GM18502 (cell line): ENCODE data around the gene FAM72D.
"Not testable (repeated sequence)": the region's sequence is repeated elsewhere in the genome, so short reads cannot be mapped to it uniquely, and the experiment has no call there.

Experiments used
- ATAC-seq: cut with Tn5 transposase; IDR thresholded peaks from one replicate; pipeline ENCODE4 v1.9.1; 2021; ENCODE audit warnings: mild to moderate bottlenecking; ENCODE audit not compliant: unreplicated experiment, poor library complexity

FAM72D gene

DNA sequence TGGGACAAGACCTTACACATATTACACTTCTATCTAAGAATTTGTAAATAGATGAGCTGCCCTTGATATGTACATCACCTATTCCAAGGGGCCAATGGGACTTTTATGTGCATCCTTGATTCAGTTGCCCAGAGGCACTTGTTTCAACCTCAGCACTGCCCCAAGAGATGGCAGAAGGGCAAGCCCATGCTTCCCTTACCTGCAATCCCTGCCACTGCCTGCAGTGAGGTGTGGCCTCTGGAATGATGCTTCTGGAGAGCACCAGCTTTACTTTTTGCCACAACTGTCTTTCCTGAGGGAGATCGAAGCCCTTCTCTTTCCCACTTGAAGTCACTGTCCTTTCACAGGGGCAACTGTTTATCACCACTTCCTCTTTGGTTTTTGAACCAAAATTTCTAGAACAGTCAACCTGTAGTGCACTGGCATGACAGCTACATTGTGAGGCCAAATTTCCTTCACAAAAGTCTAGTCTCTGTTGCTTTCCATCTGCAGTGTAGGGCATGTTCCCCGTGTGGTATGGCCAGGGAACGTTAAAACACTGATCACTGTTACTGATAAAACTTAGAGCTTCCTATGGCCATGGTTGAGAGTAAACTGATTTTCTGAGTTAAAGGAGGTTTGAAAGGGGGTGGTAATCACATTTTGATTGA, 48.6 kb downstream of the FAM72D start:
- not testable (repeated sequence) for ATAC-seq

DNA sequence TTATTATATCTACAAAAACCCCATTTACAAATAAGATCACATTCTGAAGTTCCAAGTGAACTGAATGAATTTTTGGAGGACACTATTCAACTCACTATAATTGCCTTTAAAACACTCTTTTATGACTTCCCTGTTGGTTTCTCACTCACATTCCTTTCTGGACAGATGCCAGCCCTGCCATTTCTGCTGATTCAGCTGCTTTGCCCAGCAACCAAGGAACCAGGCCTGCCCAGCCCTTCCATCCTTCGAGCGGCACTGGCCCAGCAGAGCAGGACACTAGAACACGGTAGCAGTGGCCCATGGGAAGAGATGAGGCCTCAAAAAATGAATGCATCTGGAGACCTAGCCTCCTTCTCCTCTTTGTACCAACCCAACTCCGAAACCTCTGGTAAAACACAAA, 50.5 kb downstream of the FAM72D start:
- not testable (repeated sequence) for ATAC-seq

DNA sequence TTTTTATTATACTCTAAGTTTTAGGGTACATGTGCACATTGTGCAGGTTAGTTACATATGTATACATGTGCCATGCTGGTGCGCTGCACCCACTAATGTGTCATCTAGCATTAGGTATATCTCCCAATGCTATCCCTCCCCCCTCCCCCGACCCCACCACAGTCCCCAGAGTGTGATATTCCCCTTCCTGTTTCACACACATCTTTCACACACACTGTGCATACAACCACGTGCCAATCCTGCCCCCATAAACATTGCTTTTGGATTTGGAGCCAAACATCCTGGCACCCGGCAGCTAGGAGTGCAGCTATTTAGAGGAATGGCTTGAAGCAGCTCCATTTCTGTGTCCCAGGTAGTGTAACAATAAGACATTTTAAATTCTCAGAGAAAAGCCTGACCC, 51.4 kb downstream of the FAM72D start:
- ATAC-seq = not testable (repeated sequence)

DNA sequence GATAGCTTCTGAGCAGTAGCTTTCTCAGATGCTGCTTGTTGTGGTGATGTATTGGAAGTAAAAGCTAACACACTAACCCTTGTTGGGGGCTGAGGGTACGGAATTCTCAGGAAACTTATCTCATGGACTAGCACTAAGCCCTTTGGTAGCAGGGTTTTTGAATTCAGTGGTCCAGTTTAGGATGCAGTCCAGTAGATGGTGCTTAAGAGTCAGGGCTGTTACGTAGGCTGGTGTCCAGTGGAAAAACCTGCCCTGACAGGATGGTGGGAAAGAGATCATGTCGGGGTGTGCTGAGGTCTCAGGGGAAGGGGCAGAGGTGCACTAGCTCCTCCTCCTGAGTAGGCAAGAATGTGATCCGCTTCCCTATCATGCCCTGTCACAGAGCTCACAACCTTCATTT, 59.6 kb downstream of the FAM72D start:
- not testable (repeated sequence) for ATAC-seq

DNA sequence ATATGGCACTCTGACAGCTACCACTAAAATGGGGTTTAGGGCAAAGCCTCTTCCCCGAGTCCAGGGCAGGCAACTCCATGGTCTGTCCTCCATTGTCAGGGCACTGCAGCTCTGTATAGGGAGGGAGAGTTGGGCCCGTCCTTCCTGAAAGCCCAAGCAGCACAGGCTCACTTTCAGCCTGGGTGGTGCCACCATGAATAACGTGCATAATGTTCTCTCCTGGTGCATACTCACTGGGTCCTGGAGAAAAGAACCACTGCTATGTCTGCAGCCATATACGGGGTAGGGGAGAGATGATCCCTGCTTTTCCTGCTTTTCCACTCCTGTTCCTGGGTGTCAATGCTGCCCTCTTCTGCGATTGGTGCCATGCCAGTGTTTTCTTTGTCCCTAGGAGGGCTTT, 60.1 kb downstream of the FAM72D start:
- ATAC-seq = not testable (repeated sequence)

DNA sequence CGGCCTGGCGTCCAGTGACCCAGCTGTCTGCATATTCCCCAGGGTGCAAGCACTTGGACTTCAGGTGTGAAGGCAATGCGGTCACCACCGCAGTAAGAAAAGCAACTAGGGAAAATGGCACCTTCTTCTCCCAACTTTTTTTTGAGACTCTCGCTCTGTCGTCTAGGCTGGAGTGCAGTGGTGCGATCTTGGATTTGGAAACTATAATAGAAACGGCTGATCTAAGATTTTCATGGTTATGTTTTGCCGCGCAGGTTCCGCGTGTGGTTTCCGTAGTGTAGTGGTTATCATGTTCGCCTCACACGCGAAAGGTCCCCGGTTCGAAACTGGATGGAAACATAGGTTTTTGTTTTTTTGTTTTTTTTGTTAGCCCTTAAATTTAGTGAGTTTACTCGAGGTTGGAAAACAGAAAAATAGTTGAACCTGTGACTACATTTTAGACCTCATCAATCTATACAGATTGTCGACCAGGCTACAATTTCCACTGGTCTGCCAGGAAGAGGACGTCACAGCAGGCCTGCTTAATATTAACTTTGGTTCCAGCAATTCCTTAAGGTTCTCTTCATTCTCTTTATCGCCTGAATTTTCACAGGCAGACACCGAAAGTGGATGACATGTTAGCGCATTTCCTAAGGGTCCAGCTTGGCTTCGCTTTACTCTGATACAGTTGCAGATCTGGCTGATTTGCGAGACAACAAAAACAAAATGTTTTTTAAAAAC, 61.3 kb downstream of the FAM72D start:
- not testable (repeated sequence) for ATAC-seq

DNA sequence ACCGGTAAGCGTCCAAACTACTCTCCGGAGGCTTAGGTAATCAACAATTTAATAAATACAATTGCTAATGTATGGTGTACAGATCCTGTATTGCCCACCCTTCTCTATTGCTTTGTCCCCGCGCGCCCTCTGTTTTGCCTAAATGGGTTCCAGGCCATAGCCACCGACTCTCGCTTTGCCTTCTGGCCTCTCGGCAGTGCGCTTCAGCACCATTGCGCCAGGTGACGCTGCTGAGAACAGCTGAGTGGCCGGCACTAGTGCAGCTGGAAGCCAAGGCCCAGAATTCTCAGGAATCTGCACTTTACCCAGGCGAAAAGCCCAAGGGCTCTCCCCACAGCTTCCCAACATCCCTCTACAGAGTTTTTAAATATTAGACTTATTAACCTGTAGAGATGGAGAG, 61.9 kb downstream of the FAM72D start:
- peak; percentile 53 for ATAC-seq

DNA sequence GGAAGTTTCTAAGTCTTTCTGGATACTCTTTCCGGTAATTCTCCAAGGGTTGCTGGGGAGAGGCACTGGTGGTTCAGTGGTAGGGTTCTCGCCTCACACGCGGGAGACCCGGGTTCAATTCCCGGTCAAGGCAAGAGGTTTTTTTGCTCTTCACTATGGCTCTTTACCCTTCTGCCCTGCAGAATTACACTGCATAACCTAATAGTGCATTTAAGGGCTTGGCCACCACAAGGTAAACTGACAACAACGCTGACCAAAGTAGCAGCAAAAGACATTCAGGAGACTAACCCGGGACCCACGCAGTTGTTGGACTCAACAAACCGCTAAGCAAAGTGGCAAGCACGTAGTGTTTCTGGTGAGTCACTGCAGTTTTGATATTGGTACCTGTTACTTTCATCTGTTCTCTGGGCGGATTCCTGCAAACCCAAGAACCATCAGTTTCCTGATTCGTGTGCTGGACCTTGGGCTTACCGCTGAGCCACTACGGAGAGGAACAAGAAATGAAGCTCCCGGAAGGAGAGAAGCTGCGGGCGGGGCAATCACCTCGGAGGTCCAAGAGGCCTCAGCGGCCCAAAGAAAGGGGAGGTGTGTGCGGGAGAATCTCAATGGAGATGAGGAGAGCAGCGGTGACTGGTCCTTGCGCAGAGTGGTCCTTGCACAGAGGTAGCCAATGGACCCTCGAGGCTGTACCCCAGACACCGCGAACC, 65.4 kb downstream of the FAM72D start:
- ATAC-seq = peak; percentile 77
